SU-DHL-6 (cell line): Measurements from ENCODE around the gene CYSLTR1.

ENCODE experiments used
- H2AFZ ChIP-seq: fragments of 200-600 bp; sonication (generic); 2 replicates; pipeline ENCODE4 v1.6.1; 2014; ENCODE audit warnings: low read depth, mild to moderate bottlenecking, moderate library complexity, mixed read lengths, antibody characterized with exemption, low read length; ENCODE audit not compliant: severe bottlenecking
- H3F3A ChIP-seq: fragments of 200-600 bp; shearing (Covaris generic); 2 replicates; pipeline ENCODE4 v1.6.0; 2016; ENCODE audit warnings: antibody characterized with exemption, mild to moderate bottlenecking; ENCODE audit not compliant: insufficient read depth
- H3K27ac ChIP-seq: fragments of 200-600 bp; sonication (generic); 2 replicates; pipeline ENCODE4 v1.5.1; 2016; ENCODE audit warnings: low read depth, mild to moderate bottlenecking, low read length, moderate library complexity, mixed read lengths
- H3K27me3 ChIP-seq: fragments of 200-600 bp; sonication (generic), shearing (Covaris generic); 2 replicates; pipeline ENCODE4 v1.6.0; 2014; ENCODE audit warnings: mild to moderate bottlenecking, low read length
- H3K36me3 ChIP-seq: fragments of 200-600 bp; sonication (generic); 2 replicates; pipeline ENCODE4 v1.6.1; 2014; ENCODE audit warnings: mild to moderate bottlenecking, low read length, mixed read lengths
- H3K4me2 ChIP-seq: fragments of 300-600, 200-600 bp; shearing (Covaris generic), sonication (generic); 2 replicates; pipeline ENCODE4 v1.6.0; 2014; ENCODE audit warnings: low read length, low read depth, mild to moderate bottlenecking; ENCODE audit not compliant: poor library complexity, severe bottlenecking
- H3K4me3 ChIP-seq: fragments of 200-600 bp; sonication (generic); 2 replicates; pipeline ENCODE4 v1.5.1; 2014; ENCODE audit warnings: antibody characterized with exemption, low read length, mild to moderate bottlenecking, mixed read lengths; ENCODE audit not compliant: insufficient read depth, poor library complexity, severe bottlenecking
- H3K79me2 ChIP-seq: fragments of 200-600 bp; sonication (generic); 2 replicates; pipeline ENCODE4 v1.6.1; 2014; ENCODE audit warnings: mild to moderate bottlenecking, low read length, moderate library complexity; ENCODE audit not compliant: insufficient read depth
- H3K9ac ChIP-seq: fragments of 200-600 bp; sonication (generic); 2 replicates; pipeline ENCODE4 v1.7.0; 2014; ENCODE audit warnings: mild to moderate bottlenecking, low read length
- H3K9me2 ChIP-seq: fragments of 200-600 bp; sonication (generic); replicated peaks from 2 replicates; pipeline ENCODE4 v1.6.1; 2014; ENCODE audit warnings: low read length; ENCODE audit not compliant: insufficient read depth
- H3K9me3 ChIP-seq: fragments of 200-600 bp; sonication (generic); 2 replicates; pipeline ENCODE4 v1.6.1; 2014; ENCODE audit warnings: low read length, mixed read lengths; ENCODE audit not compliant: insufficient read depth
- H4K20me1 ChIP-seq: fragments of 200-600 bp; sonication (generic); 2 replicates; pipeline ENCODE4 v1.6.1; 2014; ENCODE audit warnings: low read depth, mild to moderate bottlenecking, antibody characterized with exemption, low read length, moderate library complexity, mixed read lengths
- EZH2phosphoT487 ChIP-seq: fragments of 200-600 bp; sonication (generic), shearing (Covaris generic); conservative IDR thresholded peaks from 2 replicates; pipeline ENCODE4 v1.6.1; 2018; ENCODE audit warnings: mild to moderate bottlenecking, antibody characterized with exemption, low read length, moderate library complexity, mixed read lengths
- TF ChIP-seq, protein P1 (sequence below): fragments of 200-600 bp; sonication (generic); IDR thresholded peaks from one replicate; pipeline ENCODE4 v1.5.1; 2017; ENCODE audit warnings: antibody characterized with exemption, mild to moderate bottlenecking, low read length, moderate library complexity; ENCODE audit not compliant: insufficient read depth, poor library complexity, severe bottlenecking

CYSLTR1 gene

DNA sequence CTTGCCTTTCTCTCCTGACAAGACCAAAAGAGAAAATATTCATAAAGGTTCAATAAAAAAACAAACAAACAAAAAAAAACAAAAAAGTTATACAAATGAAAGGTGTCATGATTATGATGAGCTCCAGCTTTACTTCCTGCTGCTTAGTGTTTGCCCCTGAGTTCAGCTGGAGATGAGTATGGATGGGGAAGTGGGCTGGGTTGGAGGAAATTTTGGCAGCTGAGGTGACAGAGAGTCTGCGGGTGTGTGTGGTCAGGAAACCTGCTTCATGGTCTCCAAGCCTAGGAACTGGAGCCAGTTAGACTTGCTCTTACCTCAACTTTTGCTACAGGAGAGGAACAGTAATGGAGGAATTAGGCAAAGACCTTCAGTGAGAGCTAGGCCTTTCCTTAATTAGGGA, 4.3 kb upstream of the CYSLTR1 start:
- no peak overlapping the region for H2AFZ ChIP-seq
- H3K9ac ChIP-seq, result no peak overlapping the region
- H3K79me2 ChIP-seq, result no peaks in the 10 kb centered on the region
- no peaks in the 10 kb centered on the region for H4K20me1 ChIP-seq
- H3K36me3 ChIP-seq, result no peaks in the 10 kb centered on the region
- no peaks in the 10 kb centered on the region for H3K9me2 ChIP-seq
- no peak for TF ChIP-seq EZH2phosphoT487
- TF ChIP-seq, protein P1, sequence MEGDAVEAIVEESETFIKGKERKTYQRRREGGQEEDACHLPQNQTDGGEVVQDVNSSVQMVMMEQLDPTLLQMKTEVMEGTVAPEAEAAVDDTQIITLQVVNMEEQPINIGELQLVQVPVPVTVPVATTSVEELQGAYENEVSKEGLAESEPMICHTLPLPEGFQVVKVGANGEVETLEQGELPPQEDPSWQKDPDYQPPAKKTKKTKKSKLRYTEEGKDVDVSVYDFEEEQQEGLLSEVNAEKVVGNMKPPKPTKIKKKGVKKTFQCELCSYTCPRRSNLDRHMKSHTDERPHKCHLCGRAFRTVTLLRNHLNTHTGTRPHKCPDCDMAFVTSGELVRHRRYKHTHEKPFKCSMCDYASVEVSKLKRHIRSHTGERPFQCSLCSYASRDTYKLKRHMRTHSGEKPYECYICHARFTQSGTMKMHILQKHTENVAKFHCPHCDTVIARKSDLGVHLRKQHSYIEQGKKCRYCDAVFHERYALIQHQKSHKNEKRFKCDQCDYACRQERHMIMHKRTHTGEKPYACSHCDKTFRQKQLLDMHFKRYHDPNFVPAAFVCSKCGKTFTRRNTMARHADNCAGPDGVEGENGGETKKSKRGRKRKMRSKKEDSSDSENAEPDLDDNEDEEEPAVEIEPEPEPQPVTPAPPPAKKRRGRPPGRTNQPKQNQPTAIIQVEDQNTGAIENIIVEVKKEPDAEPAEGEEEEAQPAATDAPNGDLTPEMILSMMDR, result no peak
- no peaks in the 10 kb centered on the region for H3F3A ChIP-seq
- no peak overlapping the region for H3K4me3 ChIP-seq
- no peak overlapping the region for H3K4me2 ChIP-seq
- no peak overlapping the region for H3K27ac ChIP-seq
- H3K9me3 ChIP-seq, result no peaks in the 10 kb centered on the region
- no peaks in the 10 kb centered on the region for H3K27me3 ChIP-seq

DNA sequence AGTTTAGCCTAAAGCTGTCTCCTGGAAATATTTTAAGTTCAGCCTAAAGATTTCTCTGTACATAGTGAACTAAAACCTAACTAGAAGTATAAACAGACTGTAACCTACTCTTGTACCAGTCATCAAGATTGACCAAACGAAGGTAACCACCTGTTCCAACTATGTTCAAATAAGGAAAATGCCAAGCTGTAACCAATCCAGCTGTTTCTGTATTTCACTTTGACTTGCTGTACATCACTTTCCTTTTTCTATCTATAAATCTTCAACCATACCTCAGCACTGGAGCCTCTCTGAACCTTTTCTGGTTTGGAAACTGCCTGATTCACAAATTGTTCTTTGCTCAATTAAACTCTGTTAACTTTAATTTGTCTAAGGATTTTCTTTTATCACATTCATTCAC, 3.1 kb upstream of the CYSLTR1 start:
- H3K4me2 ChIP-seq, result no peak overlapping the region

DNA sequence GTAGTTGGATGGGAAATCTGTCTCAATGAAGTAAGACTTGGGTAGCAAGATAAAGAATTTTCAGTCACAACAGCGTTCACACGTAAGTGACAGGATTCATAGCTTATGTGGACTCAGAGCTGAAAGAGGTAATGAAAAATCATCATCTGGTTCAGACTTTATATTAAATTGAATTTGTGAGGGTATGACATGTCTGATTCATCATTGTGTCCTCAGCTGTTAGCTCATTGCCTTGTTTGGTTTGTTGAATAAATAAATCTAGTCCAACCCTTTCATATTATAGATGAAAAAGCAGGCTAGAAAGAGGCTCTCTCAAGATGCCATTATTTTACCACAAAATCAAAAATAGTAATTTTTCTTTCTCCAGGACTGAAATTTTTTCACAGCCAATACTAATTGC, 2.7 kb upstream of the CYSLTR1 start:
- Histone ChIP-seq H3K4me2 (no peak overlapping the region), H3K9me2 (no peaks in the 10 kb centered on the region), H3K9me3 (no peaks in the 10 kb centered on the region), H4K20me1 (no peaks in the 10 kb centered on the region), H3K36me3 (no peaks in the 10 kb centered on the region), H3K9ac (no peak overlapping the region), H3F3A (no peaks in the 10 kb centered on the region), H3K79me2 (no peaks in the 10 kb centered on the region), H2AFZ (no peak overlapping the region), H3K27me3 (no peaks in the 10 kb centered on the region), H3K4me3 (no peak overlapping the region), H3K27ac (no peak overlapping the region)
- TF ChIP-seq, protein P1, result no peak
- no peak for TF ChIP-seq EZH2phosphoT487

More for the DNA sequence above, 3.1 kb upstream of the CYSLTR1 start:
- Histone ChIP-seq H4K20me1 (no peaks in the 10 kb centered on the region), H3K79me2 (no peaks in the 10 kb centered on the region), H3K9me2 (no peaks in the 10 kb centered on the region), H3K36me3 (no peaks in the 10 kb centered on the region), H3K9ac (no peak overlapping the region), H3K27ac (no peak overlapping the region), H3F3A (no peaks in the 10 kb centered on the region), H3K9me3 (no peaks in the 10 kb centered on the region), H3K4me3 (no peak overlapping the region), H2AFZ (no peak overlapping the region), H3K27me3 (no peaks in the 10 kb centered on the region)
- TF ChIP-seq, protein P1, result no peak
- TF ChIP-seq EZH2phosphoT487, result no peak
